ENCODE data around the gene PIGQ.

PIGQ gene

DNA sequence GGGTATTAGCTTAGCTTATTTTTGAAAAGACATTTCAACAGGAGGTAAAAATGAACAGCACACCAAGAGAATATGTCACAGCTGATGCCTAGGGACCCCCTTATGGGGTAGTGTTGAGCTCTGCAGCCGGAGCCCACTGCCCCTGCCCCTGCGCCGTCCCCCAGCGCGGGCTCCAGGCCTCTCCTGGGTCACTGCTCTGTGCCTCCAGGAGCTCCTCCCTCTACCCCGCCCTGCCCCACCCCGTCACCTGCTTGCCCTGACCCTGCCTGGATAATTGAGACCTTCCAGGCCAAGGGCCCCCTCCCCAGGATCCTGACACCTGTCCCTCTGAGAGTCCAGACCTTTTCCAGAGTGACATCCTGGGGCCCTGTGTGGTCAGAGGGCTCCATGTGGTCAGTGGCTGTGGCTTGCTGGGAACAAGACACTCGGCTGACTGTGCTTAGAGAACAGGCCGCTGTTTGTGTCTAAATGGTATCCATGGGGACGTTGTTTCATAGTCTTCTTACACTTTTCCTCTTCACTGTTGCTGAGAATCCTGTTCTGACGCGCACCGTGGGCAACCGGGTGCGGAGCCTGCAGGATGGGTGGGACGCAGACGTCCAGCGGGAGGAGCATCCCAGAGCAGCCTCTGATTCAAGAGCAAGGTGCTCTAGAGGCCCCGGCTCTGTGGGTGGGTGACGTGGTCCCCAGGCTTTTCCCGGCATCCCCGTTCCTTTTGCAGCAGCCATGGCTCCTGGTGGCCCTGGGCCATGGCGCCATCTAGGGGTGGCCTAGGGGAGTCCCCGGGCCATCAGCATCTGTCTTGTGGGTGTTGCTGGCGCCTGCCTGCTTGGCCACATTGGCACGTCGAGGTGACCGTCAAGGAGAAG is 41.0 kb downstream of the PIGQ start:
- DNase-seq: peak; percentile 52

- DNase-seq: no peak
Observed at GRCh38 chr16:615122-615521, 45.4 kb downstream of the PIGQ start.

GRCh38 chr16:616733-617586 is 47.2 kb downstream of the PIGQ start:
- no peak for DNase-seq

DNA sequence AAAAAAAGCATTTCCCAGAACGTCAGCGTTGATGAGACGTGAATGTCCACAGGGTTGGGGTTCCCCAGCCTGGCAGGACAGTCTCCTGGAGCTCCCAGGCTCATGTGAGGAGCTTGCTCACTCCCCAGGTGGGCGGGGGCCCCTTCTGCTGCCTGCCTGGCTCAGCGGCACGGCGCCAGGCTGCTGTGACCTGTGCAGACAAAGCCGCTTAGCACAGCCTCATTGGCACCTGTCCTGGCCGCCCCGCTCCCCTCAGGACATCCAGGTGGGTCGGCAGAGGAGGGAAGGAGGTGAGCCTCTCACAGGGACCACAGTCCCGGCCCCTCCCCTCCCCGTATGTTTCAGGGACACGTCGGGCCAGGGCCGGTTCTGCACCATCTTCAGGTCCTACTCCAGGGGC is 48.1 kb downstream of the PIGQ start:
- DNase-seq: no peak

- no peak for DNase-seq
Observed at GRCh38 chr16:619476-620100, 49.8 kb downstream of the PIGQ start.

DNA sequence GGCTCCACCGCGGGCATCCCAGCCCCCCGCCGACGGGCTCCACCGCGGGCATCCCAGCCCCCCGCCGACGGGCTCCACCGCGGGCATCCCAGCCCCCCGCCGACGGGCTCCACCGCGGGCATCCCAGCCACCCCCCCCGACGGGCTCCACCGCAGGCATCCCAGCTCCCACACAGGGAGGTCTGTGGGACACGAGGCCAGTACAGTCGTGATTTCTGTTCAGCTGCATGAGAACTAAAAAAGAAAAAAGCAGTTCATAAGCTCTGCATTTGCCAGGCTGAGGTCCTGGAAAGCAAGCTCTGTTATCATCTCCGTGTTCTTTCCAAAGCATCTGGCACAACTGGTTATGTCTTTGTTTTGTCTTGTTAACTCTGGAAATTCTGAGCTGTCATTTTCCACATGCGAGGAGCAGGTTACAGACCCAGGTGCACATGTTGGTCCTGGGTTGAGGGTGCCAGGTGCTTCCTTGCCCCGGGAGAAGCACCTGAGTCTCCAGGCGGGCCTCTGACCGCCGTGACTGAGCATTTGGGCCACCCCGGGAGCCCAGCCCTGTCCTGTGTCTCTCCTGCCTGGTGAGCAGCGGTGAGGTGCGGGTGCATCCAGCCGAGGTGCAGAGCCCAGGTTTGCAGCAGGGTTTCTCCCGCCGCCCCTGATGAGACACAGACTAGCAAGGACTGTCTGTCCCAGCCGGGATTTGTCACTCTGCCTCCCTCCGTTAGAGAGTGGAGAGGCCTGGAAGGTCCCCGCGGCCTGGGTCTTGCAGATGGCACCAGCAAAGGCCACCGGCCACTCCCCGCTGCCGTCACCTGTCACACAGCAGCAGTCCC is 51.1 kb downstream of the PIGQ start:
- no peak for DNase-seq

DNA sequence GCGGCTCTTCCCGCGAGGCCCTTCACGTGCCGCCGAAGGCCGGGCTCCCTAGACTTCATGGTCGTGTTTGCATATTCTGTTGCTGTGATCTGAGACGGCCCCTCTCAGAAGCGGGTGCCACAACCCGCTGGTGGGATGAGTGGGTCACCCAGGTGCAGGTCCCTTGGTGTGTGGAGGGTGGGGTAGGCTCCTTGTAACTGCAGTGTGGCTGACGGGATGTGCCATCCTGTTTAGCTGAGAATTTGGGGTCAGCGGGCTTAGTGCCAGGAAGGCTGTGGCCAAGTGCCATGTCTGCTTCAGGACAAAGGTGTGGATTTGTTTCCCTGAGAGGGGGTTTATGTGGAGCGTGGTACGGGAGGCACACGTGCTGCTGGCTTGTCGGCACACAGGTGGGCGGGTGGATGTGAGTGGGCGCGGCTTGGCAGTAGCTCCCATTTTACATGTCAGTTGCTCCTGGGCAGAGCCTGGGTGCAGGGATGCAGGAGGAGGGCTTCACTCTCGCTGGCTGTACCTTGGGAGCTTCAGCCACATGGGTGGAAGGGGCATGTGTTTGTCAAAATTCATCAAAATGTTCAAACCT is 51.8 kb downstream of the PIGQ start:
- DNase-seq: no peak

- DNase-seq: no peak
Observed at GRCh38 chr16:622920-623280, 53.1 kb downstream of the PIGQ start.

- no peak for DNase-seq
Observed at GRCh38 chr16:624526-625070, 54.8 kb downstream of the PIGQ start.

- no peak for DNase-seq
Observed at GRCh38 chr16:625117-625976, 55.6 kb downstream of the PIGQ start.

GRCh38 chr16:625977-626765 is 56.4 kb downstream of the PIGQ start:
- DNase-seq: no peak

- DNase-seq: no peak
Observed at GRCh38 chr16:626787-627453, 57.2 kb downstream of the PIGQ start.

DNA sequence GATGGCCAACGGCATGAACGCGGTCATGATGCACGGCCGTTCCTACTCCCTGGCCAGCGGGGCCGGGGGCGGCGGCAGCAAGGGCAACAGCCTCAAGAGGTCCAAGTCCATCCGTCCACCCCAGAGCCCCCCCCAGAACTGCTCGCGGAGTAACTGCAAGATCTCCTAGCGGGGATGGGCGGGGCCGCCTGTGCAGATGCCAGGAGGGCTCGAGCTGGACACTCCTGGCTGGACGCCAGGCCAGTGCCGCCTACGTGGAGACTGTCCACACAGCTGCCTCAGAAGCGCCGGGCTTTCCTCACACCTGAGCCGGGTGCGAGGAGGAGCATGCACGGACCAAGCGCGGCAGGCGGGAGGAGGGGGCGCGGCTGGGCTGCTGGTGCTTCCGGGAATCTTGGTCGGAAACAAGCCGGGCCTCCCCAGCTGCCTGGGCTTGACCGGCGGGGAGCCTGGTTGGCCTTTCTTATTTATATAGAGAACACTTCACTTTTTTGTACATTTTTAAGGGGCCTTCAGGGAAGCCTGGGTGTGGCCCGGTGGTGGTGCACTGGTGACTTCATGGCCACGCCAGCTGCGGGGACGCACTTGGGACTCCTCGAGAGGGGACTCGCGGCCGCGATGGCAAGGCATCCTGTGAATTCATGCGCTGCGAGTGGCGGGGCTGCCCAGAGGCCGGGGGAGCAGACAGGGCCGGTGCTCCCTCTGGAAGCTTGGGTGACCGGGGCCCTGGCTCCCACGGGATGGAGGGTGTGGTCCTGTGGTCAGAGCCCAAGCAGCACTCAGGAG is 57.9 kb downstream of the PIGQ start:
- DNase-seq: no peak

GRCh38 chr16:628321-629061 is 58.7 kb downstream of the PIGQ start:
- DNase-seq: no peak

GRCh38 chr16:629185-629832 is 59.5 kb downstream of the PIGQ start:
- no peak for DNase-seq

- DNase-seq: no peak
Observed at GRCh38 chr16:629833-630248, 60.1 kb downstream of the PIGQ start.

DNA sequence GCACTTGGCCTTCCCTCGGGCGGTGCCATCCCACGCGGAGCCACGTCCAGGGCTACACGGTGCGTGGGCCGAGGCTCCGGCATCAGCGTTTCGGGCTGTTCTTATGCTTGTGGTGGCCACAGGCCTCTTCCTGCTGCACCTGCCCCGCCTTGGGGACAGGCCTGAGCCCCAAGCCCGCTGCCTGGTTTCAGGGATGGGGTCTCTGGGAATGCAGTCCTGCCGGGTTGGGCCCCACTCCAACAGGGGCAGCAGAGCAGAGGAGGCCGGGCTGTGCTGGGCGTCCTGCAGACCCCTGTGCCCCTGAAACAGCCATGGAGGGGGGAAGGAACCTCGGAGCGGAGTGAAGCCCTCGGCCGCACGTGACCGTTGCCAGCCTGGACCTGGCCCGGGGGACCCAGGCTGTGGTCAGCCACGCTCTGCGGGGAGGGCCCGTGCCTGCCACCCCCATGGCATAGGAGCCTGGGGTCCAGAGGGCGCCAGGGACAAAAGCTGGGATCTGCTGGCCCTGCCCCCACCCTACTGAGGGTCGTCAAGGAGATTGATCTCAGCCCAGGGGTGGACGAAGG is 60.6 kb downstream of the PIGQ start:
- no peak for DNase-seq

Measured in activated CD4-positive, alpha-beta T cell treated with anti-CD3 and anti-CD28 coated beads, Interleukin-10, Interleukin-2, amounts not matched to agents 100 ng/mL and 50 ng/mL, durations not matched to agents 16 hours and 8 hours (primary cell).